ENCODE measurements around the gene OR5K4.
"Not testable (repeated sequence)": the region's sequence is repeated elsewhere in the genome, so short reads cannot be mapped to it uniquely, and the experiment has no call there.

Gene OR5K4

DNA sequence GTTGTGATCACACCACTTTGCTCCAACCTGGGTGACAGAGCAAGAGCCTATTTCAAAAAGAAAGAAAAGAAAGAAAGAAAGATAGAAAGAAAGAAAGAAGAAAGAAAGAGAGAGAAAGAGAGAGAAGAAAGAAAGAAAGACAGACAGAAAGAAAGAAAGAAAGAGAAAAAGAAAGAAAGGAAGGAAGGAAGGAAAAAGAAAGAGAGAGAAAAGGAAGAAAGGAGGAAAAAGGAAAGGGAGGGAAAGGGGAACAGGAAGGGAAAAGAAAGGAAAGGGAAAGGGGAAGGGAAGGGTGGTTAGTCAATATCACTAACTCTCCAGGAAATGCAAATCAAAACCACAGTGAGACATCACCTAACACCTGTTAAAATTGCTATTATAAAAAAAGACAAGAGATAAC, 18.2 kb downstream of the OR5K4 start:
- no peak for DNase-seq (ENCODE audit: low read depth)

GRCh38 chr3:98372445-98372844, 18.8 kb downstream of the OR5K4 start:
- DNase-seq (ENCODE audit: low read depth) = no peak

DNA sequence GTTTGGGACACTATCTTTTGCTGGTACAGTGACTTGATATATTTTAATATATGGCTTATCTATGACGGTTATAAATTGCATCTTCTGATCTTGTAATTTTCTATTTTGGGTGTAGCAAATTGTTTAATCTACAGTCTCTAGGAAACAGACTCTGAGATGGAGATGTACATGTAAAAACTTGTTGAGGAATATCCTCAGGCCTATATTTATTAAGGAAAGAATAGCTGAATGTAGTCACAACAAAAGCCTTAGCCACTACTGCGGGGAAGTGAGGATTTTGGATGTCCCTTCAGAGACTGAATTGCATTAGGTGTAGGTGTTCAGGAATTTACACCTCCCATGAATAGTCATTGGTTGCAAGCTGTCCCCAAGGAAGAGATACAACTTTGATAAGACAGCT, 23.0 kb downstream of the OR5K4 start:
- no peak for DNase-seq (ENCODE audit: low read depth)

DNA sequence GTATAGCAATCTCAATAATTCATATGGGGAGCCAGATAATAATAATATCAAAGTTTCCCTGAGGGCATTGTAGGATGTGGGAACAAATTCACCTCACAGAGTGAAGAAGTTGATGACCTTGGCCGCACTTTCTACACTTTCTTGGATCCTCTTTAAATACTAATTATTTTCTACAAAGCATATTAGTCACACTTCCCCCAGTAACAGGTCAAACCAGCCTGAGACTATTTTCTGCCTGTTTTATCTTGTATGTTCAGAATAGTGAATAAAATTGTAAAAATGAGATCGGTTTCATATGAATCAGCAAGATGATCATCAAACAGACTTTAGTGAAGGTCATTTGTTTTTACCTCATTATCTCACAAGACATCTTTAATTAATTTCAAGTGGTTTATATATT, 34.5 kb downstream of the OR5K4 start:
- no peak for DNase-seq (ENCODE audit: low read depth)

- no peak for DNase-seq (ENCODE audit: low read depth)
Measured at GRCh38 chr3:98390366-98390765, 36.7 kb downstream of the OR5K4 start, which contains the start of gene OR5K3. OR5K3 (plus strand) TSS chr3:98390666; CDS start chr3:98390666, 0 bp downstream.

DNA sequence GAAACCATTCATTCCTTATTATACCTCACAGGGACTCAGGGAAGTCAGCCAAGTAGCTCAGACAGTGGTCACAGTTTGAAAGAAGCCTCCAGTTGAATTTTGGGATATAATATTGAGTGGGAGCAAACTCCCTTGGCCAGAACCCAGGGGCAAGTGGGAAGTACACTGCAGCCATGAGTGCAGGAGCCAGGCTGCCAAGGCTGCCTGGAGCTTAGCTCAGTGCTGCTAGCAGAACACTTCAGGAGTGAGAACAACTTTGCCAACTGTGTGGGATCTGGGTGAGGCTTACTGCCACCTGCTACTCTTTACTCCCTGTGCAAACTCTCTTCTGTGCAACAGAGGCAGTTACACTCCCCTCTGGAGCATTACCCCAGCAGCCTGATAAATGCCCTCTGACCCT, 41.4 kb downstream of the OR5K4 start:
- DNase-seq (ENCODE audit: low read depth) = no peak

DNA sequence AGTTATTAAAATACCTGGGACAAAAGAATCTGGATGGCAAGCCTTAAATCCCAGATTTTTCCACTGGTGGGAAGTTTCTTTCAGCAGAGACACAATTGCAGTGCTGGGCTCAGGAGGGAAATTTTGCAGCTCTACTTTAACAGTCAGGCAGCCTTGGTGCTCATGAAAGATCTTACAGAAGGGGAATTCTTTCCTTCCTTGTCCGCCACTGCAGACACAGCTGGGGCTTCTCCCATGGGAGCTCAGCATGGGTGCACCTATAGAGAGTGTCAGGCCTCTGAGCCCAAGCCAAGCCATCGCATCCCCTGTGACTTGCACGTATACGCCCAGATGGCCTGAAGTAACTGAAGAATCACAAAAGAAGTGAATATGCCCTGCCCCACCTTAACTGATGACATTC, 42.8 kb downstream of the OR5K4 start:
- not testable (repeated sequence) for DNase-seq (ENCODE audit: low read depth)

DNA sequence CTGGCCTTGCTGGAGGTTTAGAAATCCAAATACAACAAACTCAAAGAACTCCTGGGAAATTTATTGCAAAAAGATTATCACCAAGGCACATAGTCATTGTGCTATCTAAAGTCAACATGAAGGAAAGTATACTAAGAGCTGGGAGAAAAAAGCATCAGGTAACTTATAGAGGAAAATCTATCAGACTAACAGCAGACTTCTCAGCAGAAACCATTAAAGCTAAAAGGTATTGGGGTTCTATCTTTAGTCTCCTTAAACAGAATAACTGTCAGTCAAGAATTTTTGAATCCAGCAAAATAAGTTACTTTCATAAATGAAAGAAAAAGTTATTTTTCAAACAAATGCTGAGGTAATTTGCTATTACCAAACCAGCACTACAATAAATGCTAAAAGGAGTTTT, 44.9 kb downstream of the OR5K4 start:
- no peak for DNase-seq (ENCODE audit: low read depth)

- DNase-seq (ENCODE audit: low read depth) = no peak
Measured at GRCh38 chr3:98402507-98402906, 48.9 kb downstream of the OR5K4 start.

GRCh38 chr3:98404010-98404409, 50.4 kb downstream of the OR5K4 start:
- DNase-seq (ENCODE audit: low read depth) = no peak
